Neural progenitor cell (in vitro differentiated cells): ENCODE measurements around the gene DCAF8. TPM values are rescaled to one million over a fixed set of nuclear protein-coding genes. Genes with fewer than 3 reads are reported as not detected.
A peak's percentile ranks its signal among the peaks of the same experiment; 100 is the strongest.

ENCODE experiments used
- DNase-seq: peaks from one replicate; pipeline ENCODE4 v3.0.0-alpha.2; 2016; ENCODE audit warnings: low spot score
- H2AFZ ChIP-seq: fragments of 200-600 bp; sonication (generic); replicated peaks from 2 replicates; pipeline ENCODE4 v1.6.1; 2016; ENCODE audit warnings: antibody characterized with exemption
- H3F3A ChIP-seq: fragments of 200-600 bp; sonication (generic); 2 replicates; pipeline ENCODE4 v1.6.1; 2016; ENCODE audit warnings: antibody characterized with exemption, low read depth
- H3K27ac ChIP-seq: fragments of 200-600 bp; sonication (generic); 2 replicates; pipeline ENCODE4 v1.5.1; 2016; ENCODE audit warnings: mild to moderate bottlenecking
- H3K27me3 ChIP-seq: fragments of 200-600 bp; sonication (generic); 2 replicates; pipeline ENCODE4 v1.6.1; 2016; ENCODE audit warnings: mild to moderate bottlenecking, moderate library complexity
- H3K36me3 ChIP-seq: fragments of 200-600 bp; sonication (generic); 2 replicates; pipeline ENCODE4 v1.5.1; 2016
- H3K4me1 ChIP-seq: fragments of 200-600 bp; sonication (generic); 2 replicates; pipeline ENCODE4 v1.6.1; 2016; ENCODE audit warnings: mixed run types
- H3K4me2 ChIP-seq: fragments of 200-600 bp; sonication (generic); 2 replicates; pipeline ENCODE4 v1.6.1; 2016
- H3K4me3 ChIP-seq: fragments of 200-600 bp; sonication (generic); 2 replicates; pipeline ENCODE4 v1.5.1; 2016
- H3K79me2 ChIP-seq: fragments of 200-600 bp; sonication (generic); 2 replicates; pipeline ENCODE4 v1.6.1; 2016; ENCODE audit warnings: low read depth
- H3K9ac ChIP-seq: fragments of 200-600 bp; sonication (generic); 2 replicates; pipeline ENCODE4 v1.6.1; 2016
- H3K9me3 ChIP-seq: fragments of 200-600 bp; sonication (generic); 2 replicates; pipeline ENCODE4 v1.5.1; 2016; ENCODE audit warnings: low read depth
- H4K20me1 ChIP-seq: fragments of 200-600 bp; sonication (generic); 2 replicates; pipeline ENCODE4 v1.6.1; 2016; ENCODE audit warnings: low read depth
- H3K27ac Mint-ChIP-seq: 3 replicates; pipeline ENCODE4 v1.8.0; 2021; ENCODE audit warnings: mixed read lengths
- H3K27me3 Mint-ChIP-seq: 2 replicates; pipeline ENCODE4 v1.8.0; 2022; ENCODE audit warnings: low read depth, mild to moderate bottlenecking, inconsistent platforms, moderate library complexity, mixed read lengths; ENCODE audit not compliant: insufficient read depth
- H3K36me3 Mint-ChIP-seq: 3 replicates; pipeline ENCODE4 v1.8.0; 2021; ENCODE audit warnings: mixed read lengths
- H3K4me1 Mint-ChIP-seq: 3 replicates; pipeline ENCODE4 v1.8.0; 2021; ENCODE audit warnings: mixed read lengths
- H3K4me3 Mint-ChIP-seq: 3 replicates; pipeline ENCODE4 v1.8.0; 2021; ENCODE audit warnings: mild to moderate bottlenecking, moderate library complexity, mixed read lengths
- H3K9me3 Mint-ChIP-seq: 3 replicates; pipeline ENCODE4 v1.8.0; 2020; ENCODE audit warnings: mixed read lengths
- CTCF ChIP-seq: fragments of 200-600 bp; sonication (generic); IDR thresholded peaks from 2 replicates; pipeline ENCODE4 v1.5.1; 2017; ENCODE audit warnings: antibody characterized with exemption, mild to moderate bottlenecking
- EZH2 ChIP-seq: fragments of 200-600 bp; sonication (generic); IDR thresholded peaks from 2 replicates; pipeline ENCODE4 v1.6.1; 2017; ENCODE audit warnings: antibody characterized with exemption, mild to moderate bottlenecking, moderate library complexity
- EZH2phosphoT487 ChIP-seq: fragments of 200-600 bp; sonication (generic); IDR thresholded peaks from 2 replicates; pipeline ENCODE4 v1.6.1; 2017; ENCODE audit warnings: antibody characterized with exemption
- total RNA-seq: library from RNA; depleted of rRNA; stranded (reverse); fragments of >200 nt; gene quantifications from 2 replicates; pipeline ENCODE4 v1.2.3, GENCODE V29; 2015; ENCODE audit warnings: low replicate concordance

Gene DCAF8
- total RNA-seq, 1 donor from 2014 or later, result 105 TPM

DNA sequence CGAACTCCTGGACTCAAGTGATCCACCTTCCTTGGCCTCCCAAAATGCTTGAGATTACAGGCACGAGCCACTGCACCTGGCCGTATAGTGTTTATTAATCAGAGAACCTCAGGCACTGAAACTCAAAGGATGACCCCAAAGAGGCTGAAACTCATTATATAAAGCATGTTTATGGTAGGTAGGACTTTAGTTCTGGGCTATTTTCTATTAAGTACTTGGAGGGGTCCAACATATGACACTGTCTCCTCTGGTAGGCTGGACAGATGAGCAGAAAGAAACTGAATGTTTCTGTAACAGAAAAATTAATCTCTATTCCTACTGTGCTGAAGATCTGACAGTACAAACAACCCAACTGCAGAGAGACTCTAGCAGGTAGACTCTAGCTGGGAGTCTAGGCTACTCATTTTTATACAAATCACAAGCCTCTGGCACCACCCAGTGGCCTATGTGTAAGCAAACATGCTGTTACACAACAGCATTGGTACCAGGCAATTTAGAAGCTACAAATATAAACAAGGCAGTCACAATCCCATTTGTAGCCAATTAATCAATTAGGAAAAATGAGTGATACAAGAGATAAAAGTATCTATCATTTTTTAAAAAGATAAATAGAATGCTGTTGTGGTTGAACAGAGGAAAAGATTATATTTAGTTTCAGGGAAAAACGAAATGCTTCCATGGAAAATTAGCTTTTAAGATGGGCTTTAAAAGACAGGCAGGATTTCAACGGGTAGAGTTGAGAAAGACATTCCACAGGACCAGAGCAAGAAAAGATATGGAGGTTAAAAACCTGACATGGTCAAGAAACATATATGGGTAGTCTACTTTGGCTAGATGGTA lies 10.4 kb downstream of the DCAF8 start:
- Histone ChIP-seq H2AFZ (no peak overlapping the region), H3K27me3 (no peaks in the 10 kb centered on the region), H3K4me1 (peaks cover 4% of the 10 kb centered on the region), H3K4me2 (no peak overlapping the region), H3K36me3 (no peaks in the 10 kb centered on the region), H3K27ac (no peak overlapping the region), H3K9ac (no peak overlapping the region), H3K79me2 (peaks cover 89% of the 10 kb centered on the region), H3K9me3 (no peaks in the 10 kb centered on the region), H4K20me1 (peaks cover 51% of the 10 kb centered on the region), H3F3A (peaks cover 15% of the 10 kb centered on the region), H3K4me3 (no peak overlapping the region)
- peak overlapping the region; percentile 72 for H3K27ac Mint-ChIP-seq
- peaks cover 5% of the 10 kb centered on the region for H3K4me1 Mint-ChIP-seq
- TF ChIP-seq EZH2 (no peak), EZH2phosphoT487 (no peak), CTCF (peak; percentile 89)
- H3K9me3 Mint-ChIP-seq, result no peaks in the 10 kb centered on the region
- peaks cover 2% of the 10 kb centered on the region for H3K27me3 Mint-ChIP-seq
- DNase-seq, result peak; percentile 91
- no peak overlapping the region for H3K4me3 Mint-ChIP-seq
- peaks cover 5% of the 10 kb centered on the region for H3K36me3 Mint-ChIP-seq

DNA sequence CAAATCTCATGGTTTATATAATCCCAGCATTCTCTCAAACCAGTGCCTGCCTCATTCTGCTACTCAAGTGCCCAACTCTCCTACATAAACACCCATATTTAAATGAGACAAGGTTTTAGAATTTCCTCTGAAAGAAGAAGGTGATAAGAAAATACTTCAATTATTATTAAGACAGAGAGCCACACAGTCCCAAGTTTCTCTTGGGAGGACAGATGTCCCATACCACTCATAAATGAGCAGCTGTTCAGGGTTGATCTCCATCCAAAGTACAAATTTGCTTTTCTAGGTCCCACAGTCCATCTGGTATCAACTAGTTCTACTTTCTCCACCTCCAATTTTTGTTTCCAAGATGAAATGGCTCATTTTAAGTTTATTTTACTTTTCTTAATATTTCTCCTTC lies 11.3 kb downstream of the DCAF8 start:
- no peaks in the 10 kb centered on the region for H3K36me3 ChIP-seq
- no peak overlapping the region for H3K27ac Mint-ChIP-seq

GRCh38 chr1:160247053-160247452 lies 15.3 kb downstream of the DCAF8 start:
- H3K4me3 ChIP-seq, result no peak overlapping the region
- peaks cover under 1% of the 10 kb centered on the region for H3F3A ChIP-seq
- peaks cover 71% of the 10 kb centered on the region for H4K20me1 ChIP-seq
- H3K9ac ChIP-seq, result no peak overlapping the region
- H3K79me2 ChIP-seq, result peaks cover 95% of the 10 kb centered on the region
- Mint-ChIP-seq H3K36me3 (peaks cover 3% of the 10 kb centered on the region), H3K4me3 (no peak overlapping the region), H3K27ac (no peak overlapping the region), H3K4me1 (peaks cover 18% of the 10 kb centered on the region), H3K9me3 (no peaks in the 10 kb centered on the region), H3K27me3 (no peaks in the 10 kb centered on the region)
- no peak for DNase-seq
- H2AFZ ChIP-seq, result no peak overlapping the region
- peaks cover 8% of the 10 kb centered on the region for H3K4me1 ChIP-seq
- H3K4me2 ChIP-seq, result no peak overlapping the region
- H3K27me3 ChIP-seq, result no peaks in the 10 kb centered on the region
- peak overlapping the region; percentile 3 for H3K27ac ChIP-seq
- H3K36me3 ChIP-seq, result peaks cover 11% of the 10 kb centered on the region
- no peaks in the 10 kb centered on the region for H3K9me3 ChIP-seq
- TF ChIP-seq EZH2phosphoT487 (no peak), CTCF (no peak), EZH2 (no peak)

More for the DNA sequence above, 11.3 kb downstream of the DCAF8 start:
- Mint-ChIP-seq H3K36me3 (peaks cover 5% of the 10 kb centered on the region), H3K27me3 (peaks cover 2% of the 10 kb centered on the region), H3K4me1 (peaks cover 12% of the 10 kb centered on the region), H3K9me3 (no peaks in the 10 kb centered on the region), H3K4me3 (no peak overlapping the region)
- no peaks in the 10 kb centered on the region for H3K9me3 ChIP-seq
- no peak overlapping the region for H3K9ac ChIP-seq
- H3K4me2 ChIP-seq, result no peak overlapping the region
- H2AFZ ChIP-seq, result no peak overlapping the region
- no peak overlapping the region for H3K27ac ChIP-seq
- DNase-seq, result no peak
- peaks cover 51% of the 10 kb centered on the region for H4K20me1 ChIP-seq
- H3K4me3 ChIP-seq, result no peak overlapping the region
- no peak for TF ChIP-seq CTCF
- TF ChIP-seq EZH2phosphoT487, result no peak
- TF ChIP-seq EZH2, result no peak
- H3F3A ChIP-seq, result peaks cover 15% of the 10 kb centered on the region
- peaks cover 5% of the 10 kb centered on the region for H3K4me1 ChIP-seq
- peaks cover 89% of the 10 kb centered on the region for H3K79me2 ChIP-seq
- H3K27me3 ChIP-seq, result no peaks in the 10 kb centered on the region
